Stomach (tissue), 4 donors: ENCODE data around the gene CENPM.

Source experiments
- CTCF ChIP-seq, 7 experiments: fragments of 450-650 bp in 4 of 7; fragments of 200-600 bp in 3 of 7; sonication (generic) in 3 of 7; IDR thresholded peaks; one replicate each; pipeline ENCODE4 v1.5.1; 2016 to 2019; ENCODE audit warnings: antibody characterized with exemption in 7 of 7, control low read depth in 2 of 7, mild to moderate bottlenecking in 1 of 7
- POLR2A ChIP-seq, 4 donors: fragments of 450-650 bp; IDR thresholded peaks; one replicate each; pipeline ENCODE4 v1.6.1; 2016; ENCODE audit warnings: antibody characterized with exemption in 4 of 4, control low read depth in 2 of 4, mild to moderate bottlenecking in 1 of 4, moderate library complexity in 1 of 4

DNA sequence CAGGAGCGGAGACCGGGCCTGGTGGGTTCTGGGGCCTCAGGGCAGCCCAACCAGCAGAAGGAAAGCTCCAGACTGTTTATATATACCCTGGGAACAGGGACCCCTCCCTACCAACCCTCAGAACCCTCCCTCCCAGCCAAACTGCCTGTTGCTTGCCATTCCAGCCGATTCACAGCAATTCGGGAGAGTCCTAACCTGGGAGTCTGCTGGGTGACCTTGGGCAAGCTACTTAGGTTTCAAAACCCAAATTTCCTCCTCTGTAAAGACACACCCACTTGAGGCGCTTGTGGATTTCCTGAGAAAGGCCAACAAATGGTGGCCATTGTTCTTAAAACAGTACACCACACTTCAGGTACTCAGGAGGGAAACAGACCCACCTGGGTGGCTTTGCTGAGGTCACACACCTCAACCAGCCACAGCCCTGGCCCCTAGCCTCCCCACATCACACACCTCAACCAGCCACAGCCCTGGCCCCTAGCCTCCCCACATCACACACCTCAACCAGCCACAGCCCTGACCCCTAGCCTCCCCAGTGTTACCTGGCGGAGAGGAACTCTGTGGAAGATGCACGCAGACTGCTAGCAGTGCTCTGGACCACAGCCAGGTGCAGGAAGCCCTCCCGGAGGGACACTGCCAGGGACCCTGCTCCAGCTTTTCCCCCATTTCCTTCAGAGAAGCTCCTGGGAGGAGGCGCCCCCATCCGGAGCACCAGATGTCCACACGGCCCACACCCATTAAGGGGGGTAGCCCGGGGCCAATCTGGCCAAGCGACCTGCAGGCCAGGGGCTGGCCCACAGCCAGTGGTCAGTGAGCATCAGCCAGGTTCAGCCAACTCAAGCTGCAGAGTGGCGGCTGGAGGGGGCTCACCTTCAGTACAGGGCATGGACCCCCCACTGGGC, 38.3 kb downstream of the CENPM start:
- TF ChIP-seq CTCF (IDR thresholded peaks at IDR 0.05) (no peak), POLR2A (IDR thresholded peaks at IDR 0.05) (no peak)
